Measurements from ENCODE around the gene GPR18.

Gene GPR18

GRCh38 chr13:99205621-99206220 is 52.5 kb downstream of the GPR18 start:
- H3F3A ChIP-seq (ENCODE audit: insufficient read depth, low read length): peaks cover 15% of the 10 kb centered on the region
- H3K9me3 ChIP-seq (replicated peaks; ENCODE audit: insufficient read depth, low read length): no peaks in the 10 kb centered on the region
- no peak overlapping the region for H3K27ac ChIP-seq (ENCODE audit: low read length)
- H3K4me2 ChIP-seq (ENCODE audit: low read depth, low read length): no peak overlapping the region
- H3K36me3 ChIP-seq (replicated peaks; ENCODE audit: insufficient read depth, low read length): no peaks in the 10 kb centered on the region
- TF ChIP-seq EZH2phosphoT487 (IDR thresholded peaks at IDR 0.05; ENCODE audit: low read length): no peak
- H3K4me1 ChIP-seq (ENCODE audit: low read length): peaks cover 18% of the 10 kb centered on the region
- no peak overlapping the region for H3K4me3 ChIP-seq (ENCODE audit: low read length)
- H2AFZ ChIP-seq (ENCODE audit: low read length): no peak overlapping the region
- peaks cover 51% of the 10 kb centered on the region for H4K20me1 ChIP-seq (ENCODE audit: insufficient read depth, low read length)
- no peaks in the 10 kb centered on the region for H3K9me2 ChIP-seq (replicated peaks; ENCODE audit: insufficient read depth, low read length)
- no peak overlapping the region for H3K9ac ChIP-seq (ENCODE audit: low read length)
- peaks cover 49% of the 10 kb centered on the region for H3K27me3 ChIP-seq (replicated peaks; ENCODE audit: insufficient read depth, low read length)
- DNase-seq: no peak
- peaks cover 72% of the 10 kb centered on the region for H3K79me2 ChIP-seq (ENCODE audit: low read length)
